GM13976 (cell line): ENCODE measurements around the gene LRPPRC.
A peak's percentile ranks its signal among the peaks of the same experiment; 100 is the strongest.

ENCODE experiments used
- DNase-seq: peaks from one replicate; pipeline ENCODE4 v3.0.0; 2012; ENCODE audit warnings: low spot score
- CTCF ChIP-seq: IDR thresholded peaks from 2 replicates; pipeline ENCODE4 v1.5.1; 2012; ENCODE audit warnings: borderline replicate concordance, mild to moderate bottlenecking; ENCODE audit not compliant: insufficient read depth; ENCODE audit errors: extremely low read depth, missing control alignments, control extremely low read depth
- in situ Hi-C: fragments of 300-500 bp; cut with MboI; formaldehyde crosslinking; loops from one replicate; pipeline ENCODE4 v1.12.0; 2022; ENCODE audit warnings: low sequenced_read_pairs, mixed read lengths, inconsistent platforms; ENCODE audit not compliant: unreplicated experiment

The LRPPRC gene

GRCh38 chr2:43854671-43855070 is 141.1 kb downstream of the LRPPRC start:
- in situ Hi-C loops: no loop called here
- TF ChIP-seq CTCF: no peak
- DNase-seq: peak; percentile 1

- TF ChIP-seq CTCF: no peak
- in situ Hi-C loops: no loop called here
- DNase-seq: peak; percentile 4
Observed at GRCh38 chr2:43853141-43854081, 142.4 kb downstream of the LRPPRC start.

GRCh38 chr2:43852196-43852730 is 143.5 kb downstream of the LRPPRC start:
- DNase-seq: peak; percentile 5
- TF ChIP-seq CTCF: no peak
- in situ Hi-C loops: no loop called here

GRCh38 chr2:43851011-43851980 is 144.5 kb downstream of the LRPPRC start:
- DNase-seq: peak; percentile 10
- in situ Hi-C loops: no loop called here
- TF ChIP-seq CTCF: no peak

GRCh38 chr2:43848214-43848613 is 147.6 kb downstream of the LRPPRC start:
- TF ChIP-seq CTCF: no peak
- in situ Hi-C loops: no loop called here
- DNase-seq: peak; percentile 15

- peak; percentile 2 for DNase-seq
- in situ Hi-C loops: no loop called here
- no peak for TF ChIP-seq CTCF
Observed at GRCh38 chr2:43846140-43846793, 149.5 kb downstream of the LRPPRC start.
